ENCODE data around the gene WDHD1. TPM values are rescaled to one million over a fixed set of nuclear protein-coding genes. Genes with fewer than 3 reads are reported as not detected.

The WDHD1 gene
- total RNA-seq, 1 experiment from 2014 or later, result 27.5 TPM

DNA sequence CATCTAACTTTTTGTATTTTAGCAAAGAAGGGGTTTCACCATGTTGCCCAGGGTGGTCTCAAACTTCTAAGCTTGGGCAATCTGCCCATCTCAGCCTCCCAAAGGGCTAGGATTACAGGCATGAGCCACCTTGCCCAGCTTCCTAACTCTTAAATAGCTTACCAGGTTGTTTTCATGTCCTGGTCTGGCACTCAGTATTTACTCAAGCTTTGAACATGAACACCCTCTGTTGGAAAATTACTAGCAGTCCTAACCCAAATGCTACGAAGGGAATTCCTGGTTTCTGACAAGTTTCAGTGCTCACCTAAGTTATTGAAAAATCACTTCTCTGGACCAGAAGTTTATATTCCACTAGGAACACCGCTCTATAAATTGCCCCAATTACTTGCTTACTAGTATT, 91.8 kb downstream of the WDHD1 start:
- BruUV-seq (replicated peaks), result no TSS peak
- Mint-ChIP-seq H3K27ac (ENCODE audit: unreplicated experiment) (no peak overlapping the region), H3K27me3 (ENCODE audit: insufficient read depth, unreplicated experiment) (no peaks in the 10 kb centered on the region), H3K9me3 (ENCODE audit: unreplicated experiment) (no peaks in the 10 kb centered on the region), H3K4me1 (ENCODE audit: low read depth, unreplicated experiment) (no peaks in the 10 kb centered on the region), H3K4me3 (ENCODE audit: unreplicated experiment) (no peak overlapping the region), H3K36me3 (ENCODE audit: insufficient read depth, unreplicated experiment) (no peaks in the 10 kb centered on the region)
- DNase-seq, result no peak
- intact Hi-C loops (cut with micrococcal nuclease; ENCODE audit: unreplicated experiment), result no loop called here
- H3K27me3 ChIP-seq (replicated peaks; ENCODE audit: control insufficient read depth, insufficient read depth, low read length), result no peaks in the 10 kb centered on the region
- no peak for TF ChIP-seq CTCF (IDR thresholded peaks at IDR 0.05; ENCODE audit: insufficient read depth in 1 of 2, low read depth in 1 of 2, low read length in 1 of 2, severe bottlenecking in 1 of 2, unreplicated experiment in 1 of 2)
- H3K36me3 ChIP-seq (ENCODE audit: control insufficient read depth, insufficient read depth, low read length), result no peaks in the 10 kb centered on the region
- ChIA-PET CTCF (no interaction called here), POLR2A (no interaction called here)
- H3K9me3 ChIP-seq, result no peaks in the 10 kb centered on the region
- H3K4me1 ChIP-seq, result no peaks in the 10 kb centered on the region
- H3K4me3 ChIP-seq (ENCODE audit: low read depth, low read length), result no peak overlapping the region

GRCh38 chr14:54933006-54933405, 93.9 kb downstream of the WDHD1 start:
- Histone ChIP-seq H3K9me3 (no peaks in the 10 kb centered on the region), H3K27me3 (replicated peaks; ENCODE audit: control insufficient read depth, insufficient read depth, low read length) (no peaks in the 10 kb centered on the region), H3K4me3 (ENCODE audit: low read depth, low read length) (no peak overlapping the region), H3K36me3 (ENCODE audit: control insufficient read depth, insufficient read depth, low read length) (no peaks in the 10 kb centered on the region), H3K4me1 (no peaks in the 10 kb centered on the region)
- Mint-ChIP-seq H3K27me3 (ENCODE audit: insufficient read depth, unreplicated experiment) (no peaks in the 10 kb centered on the region), H3K4me3 (ENCODE audit: unreplicated experiment) (no peak overlapping the region), H3K9me3 (ENCODE audit: unreplicated experiment) (no peaks in the 10 kb centered on the region), H3K4me1 (ENCODE audit: low read depth, unreplicated experiment) (no peaks in the 10 kb centered on the region), H3K36me3 (ENCODE audit: insufficient read depth, unreplicated experiment) (no peaks in the 10 kb centered on the region), H3K27ac (ENCODE audit: unreplicated experiment) (no peak overlapping the region)
- intact Hi-C loops (cut with micrococcal nuclease; ENCODE audit: unreplicated experiment), result no loop called here
- TF ChIP-seq CTCF (IDR thresholded peaks at IDR 0.05; ENCODE audit: insufficient read depth in 1 of 2, low read depth in 1 of 2, low read length in 1 of 2, severe bottlenecking in 1 of 2, unreplicated experiment in 1 of 2), result no peak
- POLR2A ChIA-PET, result no interaction called here
- no peak for DNase-seq
- no TSS peak for BruUV-seq (replicated peaks)
- CTCF ChIA-PET, result no interaction called here

GRCh38 chr14:54931598-54932340, 95.1 kb downstream of the WDHD1 start:
- no peaks in the 10 kb centered on the region for H3K9me3 Mint-ChIP-seq (ENCODE audit: unreplicated experiment)
- Histone ChIP-seq H3K4me3 (ENCODE audit: low read depth, low read length) (no peak overlapping the region), H3K27me3 (replicated peaks; ENCODE audit: control insufficient read depth, insufficient read depth, low read length) (no peaks in the 10 kb centered on the region), H3K36me3 (ENCODE audit: control insufficient read depth, insufficient read depth, low read length) (no peaks in the 10 kb centered on the region), H3K4me1 (no peaks in the 10 kb centered on the region), H3K9me3 (no peaks in the 10 kb centered on the region)
- BruUV-seq (replicated peaks), result no TSS peak
- ChIA-PET CTCF (no interaction called here), POLR2A (no interaction called here)
- no peak for DNase-seq
- H3K4me1 Mint-ChIP-seq (ENCODE audit: low read depth, unreplicated experiment), result no peaks in the 10 kb centered on the region
- no peaks in the 10 kb centered on the region for H3K36me3 Mint-ChIP-seq (ENCODE audit: insufficient read depth, unreplicated experiment)
- H3K27me3 Mint-ChIP-seq (ENCODE audit: insufficient read depth, unreplicated experiment), result no peaks in the 10 kb centered on the region
- intact Hi-C loops (cut with micrococcal nuclease; ENCODE audit: unreplicated experiment), result no loop called here
- no peak overlapping the region for H3K27ac Mint-ChIP-seq (ENCODE audit: unreplicated experiment)
- no peak overlapping the region for H3K4me3 Mint-ChIP-seq (ENCODE audit: unreplicated experiment)
- no peak for TF ChIP-seq CTCF (IDR thresholded peaks at IDR 0.05; ENCODE audit: insufficient read depth in 1 of 2, low read depth in 1 of 2, low read length in 1 of 2, severe bottlenecking in 1 of 2, unreplicated experiment in 1 of 2)
